ENCODE measurements around the gene MSI2.

GRCh38 chr17:57337390-57337789 lies 81.1 kb downstream of the MSI2 start:
- TF ChIP-seq EZH2phosphoT487 (IDR thresholded peaks at IDR 0.05; ENCODE audit: borderline replicate concordance) (no peak), CTCF (conservative IDR thresholded peaks at IDR 0.05; ENCODE audit: low read length) (no peak)
